Small intestine (tissue), 7 donors: ENCODE data around the gene GMDS. TPM values are rescaled to one million over a fixed set of nuclear protein-coding genes. Genes with fewer than 3 reads are reported as not detected.
A peak's percentile ranks its signal among the peaks of the same experiment; 100 is the strongest.

ENCODE experiments used
- DNase-seq, 2 donors: peaks; one replicate each; pipeline versions ENCODE4 v3.0.0 to v3.0.0-alpha.2; 2013
- FAIRE-seq: peaks from 2 replicates; lab custom pipeline; 2012; peaks lifted over from hg19 to GRCh38; lab: Jason Lieb, UNC
- H3K27ac ChIP-seq, 3 donors: one replicate each; pipeline ENCODE4 v1.5.1; 2013; ENCODE audit warnings: low read length in 2 of 3, mild to moderate bottlenecking in 2 of 3, control low read depth in 1 of 3, inconsistent platforms in 1 of 3, low read depth in 1 of 3, moderate library complexity in 1 of 3
- H3K27me3 ChIP-seq, 3 donors: one replicate each; pipeline ENCODE4 v1.6.1; 2013; ENCODE audit warnings: low read length in 3 of 3, inconsistent platforms in 1 of 3; ENCODE audit not compliant: control insufficient read depth in 3 of 3, insufficient read depth in 3 of 3
- H3K36me3 ChIP-seq, 3 donors: one replicate each; pipeline ENCODE4 v1.6.1; 2013; ENCODE audit warnings: low read length in 3 of 3, inconsistent platforms in 1 of 3, low read depth in 1 of 3, mild to moderate bottlenecking in 1 of 3, moderate library complexity in 1 of 3; ENCODE audit not compliant: control insufficient read depth in 3 of 3, insufficient read depth in 2 of 3
- H3K4me1 ChIP-seq, 3 donors: one replicate each; pipeline ENCODE4 v1.6.1; 2013; ENCODE audit warnings: low read length in 2 of 3, inconsistent platforms in 1 of 3, low read depth in 1 of 3, mild to moderate bottlenecking in 1 of 3, moderate library complexity in 1 of 3; ENCODE audit not compliant: control insufficient read depth in 3 of 3, insufficient read depth in 2 of 3
- H3K4me3 ChIP-seq, 3 donors: one replicate each; pipeline ENCODE4 v1.5.1; 2013; ENCODE audit warnings: low read length in 3 of 3, control low read depth in 1 of 3, inconsistent platforms in 1 of 3, low read depth in 1 of 3, mild to moderate bottlenecking in 1 of 3, moderate library complexity in 1 of 3
- H3K9me3 ChIP-seq, 2 donors: one replicate each; pipeline ENCODE4 v1.6.1; 2013; ENCODE audit warnings: low read depth in 1 of 2, low read length in 1 of 2; ENCODE audit not compliant: control insufficient read depth in 2 of 2, insufficient read depth in 1 of 2
- WGBS, 3 donors: extraction: QIAGEN DNeasy Blood & Tissue Kit; methylation state at CpG; one replicate each; pipeline ENCODE4 v1.1.7; 2013; 5-methylcytosine and 5-hydroxymethylcytosine counted together
- polyA plus RNA-seq, 4 donors: library from polyadenylated mRNA; stranded (reverse) in 3 of 4; unstranded in 1 of 4; fragments of 200-250 nt in 3 of 4; fragments of 120-200 nt in 1 of 4; gene quantifications; one replicate each; pipeline versions ENCODE4 v1.2.1 to v1.2.3, GENCODE V29; 2013
- donor health status: healthy with polysubstance abuse.
- donor health status: control.
- donor health status: control.
- donor health status: Bipolar disorder and iron deficiency.
- donor health status: healthy.

Gene GMDS
- polyA plus RNA-seq, 4 donors = 64.5 to 243 (median 200) TPM

- WGBS, 3 donors = 82 to 92% (median 88%) methylated on average over 4 of the region's 4 CpGs
- DNase-seq = no peak
- no peak for FAIRE-seq
- Histone ChIP-seq H3K9me3 (no peaks in the 10 kb centered on the region), H3K27ac (no peak overlapping the region), H3K4me3 (no peak overlapping the region), H3K4me1 (no peaks in the 10 kb centered on the region), H3K27me3 (no peaks in the 10 kb centered on the region), H3K36me3 (peaks cover 0 to 5% (median 2%) of the 10 kb centered on the region in 3 donors)
These were observed 591.4 kb downstream of the GMDS start for GRCh38 chr6:1654054-1654453.

- no peaks in the 10 kb centered on the region for H3K9me3 ChIP-seq
- DNase-seq = no peak
- no peaks in the 10 kb centered on the region for H3K27me3 ChIP-seq
- H3K36me3 ChIP-seq = peaks cover 0 to 5% (median 0%) of the 10 kb centered on the region in 3 donors
- WGBS, 3 donors = 94 to 97% (median 94%) methylated on average over 10 of the region's 10 CpGs
- H3K4me3 ChIP-seq = no peak overlapping the region
- H3K4me1 ChIP-seq = no peaks in the 10 kb centered on the region
- H3K27ac ChIP-seq = no peak overlapping the region
- FAIRE-seq = no peak
These were observed 592.6 kb downstream of the GMDS start for GRCh38 chr6:1652842-1653241.

- peaks cover 0 to 9% (median 0%) of the 10 kb centered on the region in 3 donors for H3K36me3 ChIP-seq
- DNase-seq (no peak), FAIRE-seq (no peak)
- no peaks in the 10 kb centered on the region for H3K4me1 ChIP-seq
- no peak overlapping the region for H3K27ac ChIP-seq
- H3K4me3 ChIP-seq = no peak overlapping the region
- no peaks in the 10 kb centered on the region for H3K27me3 ChIP-seq
- 93 to 98% (median 97%) methylated on average over 3 of the region's 3 CpGs for WGBS, 3 donors
- no peaks in the 10 kb centered on the region for H3K9me3 ChIP-seq
These were observed 594.0 kb downstream of the GMDS start for GRCh38 chr6:1651362-1651761.

- H3K4me3 ChIP-seq = no peak overlapping the region
- H3K9me3 ChIP-seq = no peaks in the 10 kb centered on the region
- H3K27ac ChIP-seq = no peak overlapping the region
- H3K36me3 ChIP-seq = peaks cover 0 to 13% (median 2%) of the 10 kb centered on the region in 3 donors
- 90 to 94% (median 91%) methylated on average over 14 of the region's 14 CpGs for WGBS, 3 donors
- peaks cover 0 to 4% (median 2%) of the 10 kb centered on the region in 3 donors for H3K4me1 ChIP-seq
- no peak for DNase-seq
- no peak for FAIRE-seq
- H3K27me3 ChIP-seq = no peaks in the 10 kb centered on the region
These were observed 599.8 kb downstream of the GMDS start for GRCh38 chr6:1645466-1646185.

- no peak for FAIRE-seq
- Histone ChIP-seq H3K4me1 (peaks cover 0 to 4% (median 2%) of the 10 kb centered on the region in 3 donors), H3K9me3 (no peaks in the 10 kb centered on the region), H3K4me3 (no peak overlapping the region), H3K27ac (no peak overlapping the region), H3K27me3 (no peaks in the 10 kb centered on the region), H3K36me3 (peaks cover 0 to 21% (median 2%) of the 10 kb centered on the region in 3 donors)
- WGBS, 3 donors = 78 to 88% (median 82%) methylated on average over 11 to 12 of the region's 12 CpGs
- DNase-seq = no peak
These were observed 600.8 kb downstream of the GMDS start for GRCh38 chr6:1644516-1645060.

GRCh38 chr6:1643830-1644445 lies 601.5 kb downstream of the GMDS start:
- Histone ChIP-seq H3K36me3 (peaks cover 0 to 28% (median 2%) of the 10 kb centered on the region in 3 donors), H3K27ac (no peak overlapping the region), H3K27me3 (no peaks in the 10 kb centered on the region), H3K4me1 (peaks cover 0 to 4% (median 2%) of the 10 kb centered on the region in 3 donors), H3K4me3 (no peak overlapping the region), H3K9me3 (no peaks in the 10 kb centered on the region)
- no peak for FAIRE-seq
- DNase-seq = no peak
- 89 to 91% (median 89%) methylated on average over 17 to 18 of the region's 18 CpGs for WGBS, 3 donors

GRCh38 chr6:1643111-1643510 lies 602.3 kb downstream of the GMDS start:
- no peaks in the 10 kb centered on the region for H3K27me3 ChIP-seq
- FAIRE-seq = no peak
- WGBS, 3 donors = 74 to 84% (median 80%) methylated on average over 7 of the region's 7 CpGs
- H3K4me3 ChIP-seq = no peak overlapping the region
- DNase-seq = no peak
- peaks cover 0 to 4% (median 2%) of the 10 kb centered on the region in 3 donors for H3K4me1 ChIP-seq
- peaks cover 0 to 28% (median 2%) of the 10 kb centered on the region in 3 donors for H3K36me3 ChIP-seq
- no peaks in the 10 kb centered on the region for H3K9me3 ChIP-seq
- no peak overlapping the region for H3K27ac ChIP-seq

- Histone ChIP-seq H3K9me3 (no peaks in the 10 kb centered on the region), H3K36me3 (peaks cover 0 to 37% (median 2%) of the 10 kb centered on the region in 3 donors), H3K4me3 (no peak overlapping the region), H3K27ac (no peak overlapping the region), H3K4me1 (peaks cover 0 to 11% (median 4%) of the 10 kb centered on the region in 3 donors), H3K27me3 (no peaks in the 10 kb centered on the region)
- no peak for FAIRE-seq
- peak; percentile 41 to 91 for DNase-seq
- 23 to 70% (median 47%) methylated on average over 12 of the region's 12 CpGs for whole genome bisulfite sequencing, 3 donors
These were observed 604.0 kb downstream of the GMDS start for GRCh38 chr6:1641343-1641885.
